HG03342 (cell line): Measurements from ENCODE around the gene SLC52A3.
"Not testable (repeated sequence)": the region's sequence is repeated elsewhere in the genome, so short reads cannot be mapped to it uniquely, and the experiment has no call there.

ENCODE experiments used
- ATAC-seq: cut with Tn5 transposase; IDR thresholded peaks from one replicate; pipeline ENCODE4 v1.9.1; 2021; ENCODE audit warnings: mild to moderate bottlenecking, moderate library complexity; ENCODE audit not compliant: unreplicated experiment

SLC52A3 gene

GRCh38 chr20:730005-730404, 38.3 kb downstream of the SLC52A3 start:
- ATAC-seq: no peak

- ATAC-seq: no peak
Observed at GRCh38 chr20:728256-728944, 39.9 kb downstream of the SLC52A3 start.

- ATAC-seq: no peak
Observed at GRCh38 chr20:726160-726559, 42.1 kb downstream of the SLC52A3 start.

GRCh38 chr20:725491-725890, 42.8 kb downstream of the SLC52A3 start:
- no peak for ATAC-seq

GRCh38 chr20:724797-725196, 43.5 kb downstream of the SLC52A3 start:
- ATAC-seq: not testable (repeated sequence)

- ATAC-seq: no peak
Observed at GRCh38 chr20:723756-724155, 44.5 kb downstream of the SLC52A3 start.

- ATAC-seq: no peak
Observed at GRCh38 chr20:722822-723644, 45.3 kb downstream of the SLC52A3 start.

- no peak for ATAC-seq
Observed at GRCh38 chr20:721876-722275, 46.4 kb downstream of the SLC52A3 start.

- ATAC-seq: no peak
Observed at GRCh38 chr20:719816-720215, 48.5 kb downstream of the SLC52A3 start.

- ATAC-seq: no peak
Observed at GRCh38 chr20:719068-719467, 49.2 kb downstream of the SLC52A3 start.

- ATAC-seq: no peak
Observed at GRCh38 chr20:717832-718231, 50.5 kb downstream of the SLC52A3 start.

GRCh38 chr20:717271-717670, 51.0 kb downstream of the SLC52A3 start:
- ATAC-seq: no peak

GRCh38 chr20:714453-714852, 53.8 kb downstream of the SLC52A3 start:
- no peak for ATAC-seq

- ATAC-seq: no peak
Observed at GRCh38 chr20:711576-711975, 56.7 kb downstream of the SLC52A3 start.

GRCh38 chr20:710780-711450, 57.4 kb downstream of the SLC52A3 start:
- no peak for ATAC-seq
